NCI-H2171 (cell line): ENCODE data around the gene CELF2.

Experiments
- DNase-seq: peaks from one replicate; lab custom pipeline; 2025; lab: John Stamatoyannopoulos, UW

Gene CELF2

DNA sequence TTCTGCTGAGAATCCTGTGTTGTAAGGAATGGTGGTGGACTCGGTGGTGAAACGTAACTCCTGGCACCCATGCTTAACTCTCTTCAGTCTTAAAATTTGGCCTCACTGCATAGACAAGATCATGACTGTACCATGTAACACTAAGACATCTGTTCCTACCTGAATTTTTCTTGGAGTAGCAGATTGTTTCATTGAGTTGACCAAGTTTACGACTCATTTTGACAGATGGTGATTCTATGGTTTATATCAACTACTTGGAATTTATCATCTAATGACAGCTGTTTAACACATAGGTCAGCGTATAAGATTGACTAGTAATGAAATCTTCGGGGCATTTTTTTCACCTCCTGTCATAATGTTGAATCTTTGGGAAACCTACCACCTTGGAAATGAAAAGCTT lies 184.2 kb downstream of the CELF2 start:
- DNase-seq = no peak

GRCh38 chr10:11204351-11204942 lies 186.8 kb downstream of the CELF2 start:
- DNase-seq = no peak

DNA sequence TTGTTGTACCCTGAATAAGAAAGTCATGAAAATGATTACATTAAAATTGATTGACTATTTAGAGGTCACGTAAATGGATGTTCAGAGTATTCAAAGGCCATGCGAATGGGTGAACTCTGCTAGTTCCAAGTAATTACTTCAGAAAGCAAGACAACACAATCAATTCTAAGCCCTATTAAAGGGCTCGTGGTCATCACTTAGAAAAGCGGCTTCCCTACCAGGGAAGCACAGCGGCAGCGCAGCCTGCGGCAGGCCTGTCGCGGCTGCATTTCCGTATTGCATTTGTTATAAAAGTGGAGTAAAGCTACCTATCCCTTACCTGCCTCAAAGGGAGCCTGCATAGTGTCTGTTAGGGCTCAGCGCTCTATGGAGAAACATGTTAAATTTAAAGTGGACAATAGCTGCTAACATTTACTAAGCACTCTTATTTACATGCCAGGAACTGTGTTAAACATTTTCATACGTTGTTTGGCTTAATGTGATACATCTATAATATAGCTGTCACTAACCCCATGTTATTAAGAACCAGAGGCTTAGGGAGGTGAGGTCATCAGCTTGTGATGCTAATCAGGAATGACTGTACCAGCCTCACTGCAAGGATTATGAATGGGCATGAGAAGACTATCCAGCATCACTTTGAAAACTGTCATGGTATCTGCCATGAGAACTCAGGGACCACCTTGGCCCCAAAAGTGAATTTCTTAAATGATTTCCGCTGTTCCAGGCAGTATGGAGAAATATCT lies 187.5 kb downstream of the CELF2 start:
- no peak for DNase-seq

DNA sequence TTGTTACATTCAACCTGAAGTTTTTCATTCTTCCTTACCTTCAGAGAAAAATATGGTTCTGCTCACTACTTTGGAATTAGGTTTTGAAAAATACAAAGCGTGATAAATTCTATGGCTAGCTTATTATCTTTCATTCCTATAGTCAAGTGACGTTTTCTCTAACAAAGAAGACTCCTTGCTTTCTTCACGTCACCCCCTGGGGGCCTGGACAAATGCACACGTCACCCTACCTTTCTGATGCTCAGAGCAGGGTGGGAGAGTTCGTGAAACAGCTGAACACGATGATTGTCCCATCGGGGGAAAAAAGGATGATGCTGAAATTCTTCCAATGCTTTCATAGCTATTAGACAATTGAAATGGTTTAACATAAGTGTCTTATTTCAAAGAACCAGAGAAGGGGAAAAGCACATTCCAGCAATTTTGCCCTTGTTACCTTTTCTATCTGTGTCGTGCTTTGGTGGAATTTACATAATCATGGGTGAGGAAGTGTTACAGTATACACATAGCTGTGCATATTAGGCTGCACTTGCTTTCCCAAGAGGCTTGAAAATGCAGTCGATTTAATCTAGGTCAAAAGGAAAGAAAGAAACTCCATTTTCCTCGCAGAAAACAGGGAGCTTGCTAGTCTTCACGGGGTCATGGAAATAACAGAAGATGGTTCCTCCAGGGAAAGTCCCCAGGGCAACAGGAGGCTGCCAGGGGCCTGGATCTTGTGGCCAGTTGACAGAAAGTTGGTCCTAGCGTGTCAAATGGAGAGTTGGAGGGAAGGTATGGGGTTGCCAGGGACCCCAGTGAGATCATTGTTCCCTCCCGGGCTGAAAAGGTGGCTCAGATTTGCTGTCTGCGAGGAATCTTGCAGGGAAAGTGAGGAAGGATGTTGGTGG lies 189.2 kb downstream of the CELF2 start:
- no peak for DNase-seq

DNA sequence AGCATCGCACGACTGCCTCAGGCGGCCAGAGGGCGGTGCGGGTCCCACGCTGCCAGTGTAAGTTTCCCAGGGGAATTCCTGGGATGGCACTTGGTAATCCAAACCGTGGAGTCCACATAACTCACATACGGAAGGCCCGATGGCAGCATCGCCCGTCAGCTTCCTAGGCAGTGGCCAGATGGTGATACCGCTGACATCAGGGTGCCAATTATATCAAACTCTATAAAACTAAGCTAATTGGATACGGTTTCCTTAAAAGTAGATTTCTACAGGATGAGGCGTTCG lies 189.8 kb downstream of the CELF2 start:
- no peak for DNase-seq

GRCh38 chr10:11208243-11208642 lies 190.6 kb downstream of the CELF2 start:
- DNase-seq = no peak

DNA sequence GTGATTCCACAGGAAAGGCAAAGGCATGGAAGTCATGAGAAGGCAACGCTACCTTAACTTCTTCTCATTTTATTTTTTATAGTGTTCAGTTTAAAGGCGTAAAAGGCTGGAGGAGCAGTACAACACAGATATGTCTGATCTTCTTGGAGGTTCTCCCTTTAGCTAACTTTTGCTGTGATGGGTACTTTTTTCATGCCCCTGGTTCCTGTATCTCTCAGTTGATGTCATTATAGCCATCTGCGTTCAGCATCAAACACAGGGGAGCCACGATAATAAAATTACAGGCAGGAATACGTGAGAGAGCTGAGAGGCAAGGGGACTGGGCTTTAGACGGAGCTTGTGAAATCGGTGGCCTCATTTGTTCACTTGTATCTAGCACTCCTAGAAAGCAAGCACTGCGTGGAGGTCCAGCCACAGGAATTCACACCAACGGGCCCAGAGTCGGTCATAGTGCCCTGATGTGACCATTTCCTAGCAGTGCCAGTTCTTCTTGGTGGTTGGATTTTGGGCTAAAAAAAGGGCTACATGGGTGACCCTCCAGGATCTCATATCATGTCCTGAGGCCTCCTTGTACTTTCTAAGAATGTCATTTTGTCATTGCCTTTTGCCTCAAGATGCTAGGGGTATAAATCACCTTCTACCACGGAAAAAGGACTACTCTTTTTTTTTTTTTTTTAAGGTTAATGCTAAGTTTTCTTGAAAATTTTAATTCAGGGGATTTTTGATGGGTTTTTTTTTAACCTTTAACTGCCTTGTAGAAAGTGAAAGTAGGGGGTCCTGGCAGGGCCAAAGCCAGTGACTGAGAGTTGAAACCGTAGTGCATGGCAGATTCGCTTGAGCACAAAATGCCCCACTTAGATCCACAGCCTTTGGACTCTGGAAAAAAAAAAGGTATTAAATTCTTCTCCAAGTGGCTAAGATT lies 191.5 kb downstream of the CELF2 start:
- no peak for DNase-seq

GRCh38 chr10:11209830-11210181 lies 192.1 kb downstream of the CELF2 start:
- no peak for DNase-seq

- DNase-seq = no peak
Measured at GRCh38 chr10:11210211-11210922, 192.7 kb downstream of the CELF2 start.

- no peak for DNase-seq
Measured at GRCh38 chr10:11212288-11213085, 194.8 kb downstream of the CELF2 start.

GRCh38 chr10:11213137-11213536 lies 195.5 kb downstream of the CELF2 start:
- no peak for DNase-seq

DNA sequence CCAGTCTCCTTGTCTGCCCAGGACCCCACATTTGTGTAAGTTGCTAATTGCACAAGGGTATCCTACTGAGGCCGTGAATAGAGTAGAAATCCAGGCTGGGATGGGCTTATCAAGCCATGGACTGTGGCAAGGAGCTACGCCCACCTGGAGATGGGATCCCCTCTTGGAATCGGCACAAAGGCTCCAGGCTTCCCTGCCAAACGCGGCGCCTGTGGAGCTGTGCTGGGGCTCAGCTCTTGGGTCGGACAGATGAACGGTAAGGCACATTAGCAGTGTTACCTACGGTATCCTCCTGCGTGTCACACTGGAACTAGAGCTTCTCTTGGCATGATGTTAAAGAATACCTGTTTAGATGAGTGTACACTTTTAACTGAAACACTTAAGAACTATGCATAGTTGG lies 196.7 kb downstream of the CELF2 start:
- DNase-seq = no peak

DNA sequence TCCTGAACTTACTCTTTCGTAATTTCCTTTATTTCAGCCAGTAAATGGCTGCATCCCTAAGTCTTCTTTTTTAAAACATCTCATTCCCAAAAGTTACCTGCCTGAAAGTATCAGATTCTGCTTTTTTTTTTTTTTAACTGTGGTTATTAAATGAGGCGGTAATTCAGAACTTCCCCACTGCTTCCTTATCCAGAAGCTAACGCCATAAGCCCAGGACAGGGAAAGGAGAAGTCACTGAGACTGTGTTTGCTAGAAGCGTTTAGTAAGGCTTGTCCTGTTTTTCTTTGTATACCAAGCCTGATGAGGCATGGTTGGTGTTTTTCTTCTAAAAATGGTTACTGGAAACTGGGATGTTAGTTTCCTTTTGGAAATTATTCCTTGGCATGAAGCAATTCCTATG lies 197.8 kb downstream of the CELF2 start:
- DNase-seq = no peak

DNA sequence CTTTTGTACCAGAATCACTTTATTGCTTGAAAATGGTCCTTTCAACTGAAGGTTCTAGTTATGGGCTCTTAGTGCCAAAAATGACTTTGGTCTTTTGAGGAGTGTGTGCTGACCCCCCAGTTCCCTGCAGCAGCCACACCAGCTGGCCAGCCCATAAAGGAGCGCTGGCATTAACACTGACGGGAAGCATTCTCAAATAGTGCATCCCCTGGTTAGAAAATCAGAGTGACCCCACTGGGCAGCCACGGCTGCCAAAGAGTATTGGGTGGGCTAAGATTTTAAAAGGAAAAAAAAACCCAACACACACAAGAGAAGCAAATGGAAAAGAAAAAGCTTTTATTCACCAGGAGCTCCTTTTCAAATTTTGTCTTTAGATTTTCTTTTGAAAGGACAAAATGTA lies 199.8 kb downstream of the CELF2 start:
- DNase-seq = no peak

GRCh38 chr10:11218395-11218794 lies 200.7 kb downstream of the CELF2 start:
- no peak for DNase-seq

- no peak for DNase-seq
Measured at GRCh38 chr10:11219431-11219830, 201.8 kb downstream of the CELF2 start.

DNA sequence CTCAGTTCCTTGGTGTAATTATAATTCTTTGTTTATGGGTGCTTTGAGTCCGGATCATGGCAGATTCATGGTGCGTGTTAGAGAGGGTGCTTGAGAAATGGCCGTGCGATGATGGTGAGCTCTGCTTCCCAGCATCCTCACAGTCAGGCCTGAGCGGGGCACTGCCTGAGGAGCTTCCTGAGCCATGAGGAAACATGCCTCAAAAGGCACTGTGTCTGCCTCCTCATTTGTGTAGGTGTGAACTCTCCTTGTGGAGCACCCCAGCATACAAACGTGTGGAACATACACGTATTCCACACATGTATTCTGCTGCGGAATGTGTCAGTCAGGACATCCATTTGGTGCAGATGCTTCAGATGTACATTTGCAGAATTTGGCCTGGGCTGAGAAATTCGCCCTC lies 205.4 kb downstream of the CELF2 start:
- no peak for DNase-seq

- DNase-seq = no peak
Measured at GRCh38 chr10:11223507-11224140, 206.0 kb downstream of the CELF2 start.

- no peak for DNase-seq
Measured at GRCh38 chr10:11224321-11224720, 206.6 kb downstream of the CELF2 start.

DNA sequence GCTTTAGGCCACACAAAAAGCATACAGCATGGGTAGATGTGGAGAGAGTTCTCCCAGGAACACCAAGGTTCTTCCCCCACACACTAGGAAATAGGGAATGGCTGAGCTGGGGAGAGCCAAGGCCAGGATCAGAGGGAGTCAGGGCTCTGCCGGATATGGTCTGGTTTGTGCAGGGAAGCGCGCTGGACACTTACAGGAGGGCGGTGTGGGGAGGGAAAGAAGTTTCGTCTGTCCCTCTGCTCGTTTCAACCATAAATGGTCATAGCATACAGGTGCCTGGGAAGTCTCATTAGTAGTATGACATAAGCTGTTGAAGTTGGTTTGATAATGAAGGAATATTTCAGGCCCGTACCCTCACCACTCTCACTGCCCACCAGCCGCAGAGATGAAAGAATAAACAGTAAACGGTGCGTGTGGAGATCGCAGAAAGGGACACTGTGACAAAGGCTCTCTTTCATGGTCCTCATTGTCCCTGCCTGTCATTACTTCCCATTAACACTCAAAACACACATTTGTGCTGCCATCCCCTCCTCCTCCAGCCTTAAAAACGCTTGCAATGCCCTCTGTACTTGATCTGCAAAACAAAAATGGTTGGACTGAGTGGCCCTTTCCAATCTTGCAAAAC lies 207.2 kb downstream of the CELF2 start:
- DNase-seq = no peak
